K562 (cell line): ENCODE results near the gene ERC2.

Experiments
- ASH1L ChIP-seq: fragments of 450-650 bp; IDR thresholded peaks from 2 replicates; pipeline ENCODE4 v1.6.1; 2018; ENCODE audit warnings: borderline replicate concordance, mild to moderate bottlenecking, low read depth; ENCODE audit not compliant: partially characterized antibody
- ETV6 ChIP-seq, 3 experiments: fragments of 150-350 bp in 1 of 3; sonication (generic) in 1 of 3; formaldehyde crosslinking in 1 of 3; IDR thresholded peaks; 2 replicates each; pipeline versions ENCODE4 v1.6.1 to v1.8.0; 2014 to 2022; ENCODE audit warnings: borderline replicate concordance in 2 of 3, low read depth in 2 of 3, antibody characterized with exemption in 1 of 3, low read length in 1 of 3, mild to moderate bottlenecking in 1 of 3, missing genetic modification reagents in 1 of 3
- POLR2A ChIP-seq: fragments of 450-650 bp; conservative IDR thresholded peaks from 2 replicates; pipeline ENCODE4 v1.6.1; 2016
- SP1 ChIP-seq: sonication (generic); formaldehyde crosslinking; IDR thresholded peaks from 2 replicates; pipeline ENCODE4 v1.8.1; 2022; ENCODE audit warnings: mild to moderate bottlenecking, missing genetic modification reagents
- SRSF1 ChIP-seq: fragments of 200-400 bp; formaldehyde crosslinking; IDR thresholded peaks from 2 replicates; pipeline ENCODE4 v1.6.1; 2017; ENCODE audit warnings: mild to moderate bottlenecking, low read depth, low read length, moderate library complexity
- TAF7 ChIP-seq: fragments of 450-650 bp; IDR thresholded peaks from 2 replicates; pipeline ENCODE4 v1.6.1; 2016; ENCODE audit warnings: missing genetic modification characterization, missing compliant biosample characterization
- YBX1 ChIP-seq: fragments of 450-650 bp; IDR thresholded peaks from 2 replicates; pipeline ENCODE4 v1.7.1; 2016; ENCODE audit warnings: mild to moderate bottlenecking
- ZKSCAN8 ChIP-seq: fragments of 200-800 bp; sonication (Bioruptor generic); IDR thresholded peaks from 2 replicates; pipeline ENCODE4 v1.6.1; 2016; ENCODE audit warnings: missing genetic modification characterization, missing compliant biosample characterization
- ZNF76 ChIP-seq: fragments of 250-450 bp; sonication (Bioruptor Pico); IDR thresholded peaks from 2 replicates; pipeline ENCODE4 v1.4.0; 2020; ENCODE audit warnings: mild to moderate bottlenecking, moderate library complexity, borderline replicate concordance
- TF ChIP-seq, protein P1 (sequence below), 3 experiments: IDR thresholded peaks in 2 of 3; conservative IDR thresholded peaks in 1 of 3; 2 replicates each; pipeline ENCODE4 v1.5.1; 2011 to 2012; ENCODE audit warnings: low read length in 3 of 3, mild to moderate bottlenecking in 3 of 3, control low read depth in 2 of 3, improper control_type of control experiment in 1 of 3, inconsistent platforms in 1 of 3, low read depth in 1 of 3, mixed read lengths in 1 of 3, moderate library complexity in 1 of 3; ENCODE audit not compliant: insufficient read depth in 2 of 3

- TF ChIP-seq ASH1L (no peak), ZKSCAN8 (CRISPR knock-in tag) (no peak), YBX1 (no peak), POLR2A (no peak), ZNF76 (CRISPR knock-in tag) (no peak), SRSF1 (no peak), SP1 (CRISPR knock-in tag) (no peak), ETV6 (IDR thresholded peaks at IDR 0.05; ENCODE audit: borderline replicate concordance in 1 of 2, low read depth in 2 of 2, low read length in 1 of 2) (no peak), ETV6 (CRISPR knock-in tag; IDR thresholded peaks at IDR 0.05; ENCODE audit: borderline replicate concordance) (no peak), TAF7 (tag) (no peak)
- TF ChIP-seq, protein P1, sequence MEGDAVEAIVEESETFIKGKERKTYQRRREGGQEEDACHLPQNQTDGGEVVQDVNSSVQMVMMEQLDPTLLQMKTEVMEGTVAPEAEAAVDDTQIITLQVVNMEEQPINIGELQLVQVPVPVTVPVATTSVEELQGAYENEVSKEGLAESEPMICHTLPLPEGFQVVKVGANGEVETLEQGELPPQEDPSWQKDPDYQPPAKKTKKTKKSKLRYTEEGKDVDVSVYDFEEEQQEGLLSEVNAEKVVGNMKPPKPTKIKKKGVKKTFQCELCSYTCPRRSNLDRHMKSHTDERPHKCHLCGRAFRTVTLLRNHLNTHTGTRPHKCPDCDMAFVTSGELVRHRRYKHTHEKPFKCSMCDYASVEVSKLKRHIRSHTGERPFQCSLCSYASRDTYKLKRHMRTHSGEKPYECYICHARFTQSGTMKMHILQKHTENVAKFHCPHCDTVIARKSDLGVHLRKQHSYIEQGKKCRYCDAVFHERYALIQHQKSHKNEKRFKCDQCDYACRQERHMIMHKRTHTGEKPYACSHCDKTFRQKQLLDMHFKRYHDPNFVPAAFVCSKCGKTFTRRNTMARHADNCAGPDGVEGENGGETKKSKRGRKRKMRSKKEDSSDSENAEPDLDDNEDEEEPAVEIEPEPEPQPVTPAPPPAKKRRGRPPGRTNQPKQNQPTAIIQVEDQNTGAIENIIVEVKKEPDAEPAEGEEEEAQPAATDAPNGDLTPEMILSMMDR (IDR thresholded peaks at IDR 0.05 in 2 of 3, conservative IDR thresholded peaks at IDR 0.05 in 1 of 3; ENCODE audit: insufficient read depth in 2 of 3, low read depth in 1 of 3, low read length in 3 of 3): no peak
Measured at GRCh38 chr3:55984626-55985025, 483.6 kb downstream of the ERC2 start.
